HG03175 (cell line): ENCODE results near the gene SPDEF.

Experiments used
- ATAC-seq: cut with Tn5 transposase; IDR thresholded peaks from one replicate; pipeline ENCODE4 v1.9.1; 2021; ENCODE audit warnings: mild to moderate bottlenecking, moderate library complexity; ENCODE audit not compliant: unreplicated experiment

The SPDEF gene

DNA sequence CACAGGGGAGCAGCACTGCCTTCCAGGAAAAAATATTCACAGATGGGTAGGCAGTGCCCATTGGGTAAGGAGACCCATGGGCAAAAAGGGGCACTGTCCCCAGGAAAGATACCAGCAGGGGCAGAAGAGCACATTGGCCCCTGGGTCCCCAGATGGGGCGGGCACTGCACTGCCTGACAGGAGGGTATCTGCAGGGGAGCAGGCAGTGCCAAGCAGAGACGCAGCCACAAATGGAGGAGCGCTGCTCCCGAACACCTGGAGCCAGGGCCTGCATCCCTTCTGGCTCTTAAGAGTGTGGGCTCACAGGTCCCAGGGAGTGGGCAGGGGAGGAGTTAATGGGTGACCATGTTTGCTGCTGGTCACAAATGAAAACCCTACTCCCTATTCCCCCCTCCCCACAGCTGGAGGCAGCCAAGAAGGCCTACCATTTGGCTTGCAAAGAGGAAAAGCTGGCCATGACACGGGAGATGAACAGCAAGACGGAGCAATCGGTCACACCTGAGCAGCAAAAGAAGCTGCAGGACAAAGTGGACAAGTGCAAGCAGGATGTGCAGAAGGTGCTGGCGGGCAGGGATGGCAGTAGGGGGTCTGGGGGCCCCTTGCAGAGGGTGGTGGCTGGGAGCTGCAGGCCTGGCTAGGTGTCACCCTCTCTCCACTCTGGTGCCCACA, 27.0 kb downstream of the SPDEF start:
- ATAC-seq, result no peak

DNA sequence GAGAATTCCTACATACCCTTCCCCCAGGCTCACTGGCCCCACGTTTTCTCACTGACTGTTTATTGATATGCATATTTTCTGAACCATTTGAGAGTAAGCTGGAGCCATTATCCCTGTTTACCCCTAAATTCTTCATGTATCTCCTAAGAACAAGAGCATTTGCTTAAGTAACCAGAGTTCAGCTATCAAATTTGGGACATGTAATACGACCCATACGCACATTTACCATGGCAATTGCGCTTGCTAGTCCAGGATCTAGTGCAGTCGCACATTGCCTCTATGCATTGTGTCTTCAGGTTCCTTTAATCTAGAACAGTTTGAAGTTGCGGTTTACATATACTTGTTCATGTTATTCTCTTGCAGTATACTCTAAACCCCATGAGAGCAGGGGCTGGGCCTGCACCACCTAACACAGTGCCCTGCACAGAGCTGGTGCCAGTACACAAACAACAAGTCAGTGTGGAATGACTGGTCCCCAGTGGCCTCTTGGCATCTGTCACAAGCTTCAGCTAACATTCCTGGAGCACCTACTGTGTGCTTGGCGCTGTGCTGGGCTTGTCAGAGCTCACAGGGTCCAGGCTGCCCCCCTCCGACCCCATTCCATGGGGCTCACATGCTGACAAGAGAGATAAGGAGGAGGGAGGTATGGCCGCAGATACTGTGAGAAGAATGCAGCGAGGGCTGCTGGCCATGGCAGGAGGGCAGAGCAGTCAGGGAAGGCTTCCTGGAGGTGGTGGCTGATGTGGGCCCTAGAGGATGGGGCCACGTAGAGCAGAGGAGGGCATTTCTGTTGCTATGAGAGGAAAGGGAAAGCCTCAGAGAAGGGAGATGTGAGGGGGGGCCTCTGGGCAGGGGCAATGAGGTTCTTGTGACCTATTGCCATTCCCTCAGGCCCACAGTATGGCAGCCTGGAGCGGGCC, 28.1 kb downstream of the SPDEF start:
- no peak for ATAC-seq

DNA sequence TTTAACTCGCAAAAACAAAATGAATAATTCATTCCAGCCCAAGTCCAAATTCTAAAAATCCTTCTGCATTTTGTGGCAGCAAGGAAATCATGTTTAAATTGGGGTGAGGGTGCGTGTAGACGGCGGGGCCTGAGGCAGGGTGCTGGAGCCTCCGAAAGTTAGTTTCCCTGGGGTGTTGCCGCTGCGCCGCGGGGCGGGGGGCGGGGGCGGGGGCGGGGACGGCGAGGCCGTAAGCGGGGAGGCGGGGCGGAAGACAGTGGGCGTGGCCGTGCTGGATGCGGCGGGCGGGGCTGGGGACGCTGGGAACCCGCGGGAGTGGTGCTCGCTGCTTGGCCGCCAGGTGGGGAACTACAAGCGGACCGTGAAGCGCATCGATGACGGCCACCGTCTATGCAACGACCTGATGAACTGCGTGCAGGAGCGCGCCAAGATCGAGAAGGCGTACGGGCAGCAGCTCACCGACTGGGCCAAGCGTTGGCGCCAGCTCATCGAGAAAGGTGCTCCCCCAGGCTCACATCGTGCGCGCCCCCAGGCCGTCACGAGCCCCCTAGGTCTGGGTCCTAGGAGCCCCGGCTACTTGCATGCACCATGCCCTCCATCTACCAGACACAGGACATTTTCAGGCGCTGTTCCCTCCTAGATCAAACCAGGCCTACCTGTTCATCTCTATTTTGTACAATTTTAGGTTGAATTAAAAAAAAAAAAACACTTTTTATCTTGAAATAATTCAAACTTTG, 29.0 kb downstream of the SPDEF start:
- ATAC-seq, result peak; percentile 86

DNA sequence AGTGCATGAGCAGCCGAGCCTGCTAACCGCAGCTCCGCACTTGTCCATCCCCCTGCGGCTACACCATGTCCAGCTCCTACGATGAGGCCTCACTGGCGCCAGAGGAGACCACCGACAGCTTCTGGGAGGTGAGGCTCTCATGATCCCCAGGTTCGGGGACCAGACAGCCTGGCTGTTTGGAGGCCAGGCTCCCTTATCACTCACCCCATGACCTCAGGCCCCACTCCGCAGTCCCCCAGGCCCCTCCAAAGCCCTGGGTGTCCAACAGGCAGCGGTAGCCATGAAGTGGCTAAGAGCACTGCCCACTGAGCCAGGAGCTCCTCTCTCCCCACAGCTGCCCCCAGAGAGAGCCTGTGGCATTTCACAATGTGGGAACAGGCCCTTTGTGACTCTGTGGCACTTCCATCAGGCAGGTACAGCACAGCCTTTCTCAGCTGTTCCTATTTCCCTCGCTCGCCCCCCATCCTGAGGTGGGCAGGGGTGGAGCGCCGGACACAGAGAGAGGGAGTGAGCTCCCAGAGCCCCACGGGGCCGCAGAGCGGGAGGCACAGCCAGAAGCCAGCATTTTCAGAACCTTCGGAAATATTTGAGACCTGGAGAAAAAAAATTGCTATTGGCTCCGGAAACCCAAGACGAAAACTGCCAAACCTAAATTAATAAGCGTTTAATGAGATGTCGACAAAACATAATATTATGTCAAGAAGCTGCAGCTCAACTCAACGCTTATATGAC, 29.7 kb downstream of the SPDEF start:
- ATAC-seq, result no peak

DNA sequence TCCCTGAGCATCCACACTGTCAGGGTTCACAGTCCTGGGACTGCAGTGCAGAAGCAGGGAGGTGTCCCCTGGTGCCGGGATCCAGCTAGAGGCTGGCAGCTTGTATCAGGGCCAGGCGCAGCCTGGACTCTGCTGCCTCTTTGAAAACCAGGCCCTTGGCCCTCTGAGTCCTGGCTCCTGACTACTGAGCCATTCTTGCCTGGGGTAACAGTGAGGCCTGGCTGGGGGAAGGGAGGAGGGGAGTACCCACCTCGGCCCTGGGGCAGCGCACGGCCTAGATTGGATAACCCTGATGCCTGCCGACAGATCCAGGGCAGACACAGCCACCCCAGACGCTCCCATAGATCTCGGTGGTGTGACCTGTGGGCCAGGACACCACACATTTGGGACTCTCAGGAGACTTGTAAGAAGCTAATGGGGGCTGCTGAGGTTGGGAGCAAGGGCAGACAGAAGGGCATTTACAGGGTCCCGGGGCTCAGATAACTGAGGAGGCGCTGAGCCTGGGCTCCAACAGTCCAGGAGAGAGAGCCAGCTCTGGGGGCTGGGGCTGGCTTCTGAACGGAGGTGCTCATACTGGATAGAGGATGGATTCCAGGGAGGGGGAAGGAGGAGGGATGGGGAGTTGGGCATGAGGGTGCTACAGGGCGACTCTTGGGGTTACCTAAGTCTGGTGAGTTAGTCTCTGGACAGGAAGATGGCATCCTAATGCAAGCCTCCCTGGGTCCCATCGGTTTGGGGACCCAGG, 30.5 kb downstream of the SPDEF start:
- ATAC-seq, result no peak

DNA sequence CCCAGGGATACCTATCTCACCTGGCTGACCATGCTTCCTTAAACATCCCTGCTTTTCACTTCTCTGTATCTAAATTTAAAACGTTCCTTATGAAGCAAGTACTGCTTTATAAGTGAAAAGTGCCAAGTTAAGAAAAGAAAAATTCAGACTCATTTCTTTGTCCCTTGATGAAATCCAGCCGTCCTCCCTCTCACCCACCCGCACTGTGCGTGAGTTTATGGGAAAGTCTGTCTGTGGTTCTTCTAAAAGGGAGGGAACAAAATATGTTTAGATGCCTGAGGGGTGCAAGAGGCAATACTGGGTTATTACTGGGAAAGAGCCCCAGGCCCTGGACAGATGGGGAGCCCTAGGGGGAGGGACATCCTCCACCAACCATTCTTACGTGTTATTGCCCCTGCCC, 31.2 kb downstream of the SPDEF start:
- no peak for ATAC-seq

DNA sequence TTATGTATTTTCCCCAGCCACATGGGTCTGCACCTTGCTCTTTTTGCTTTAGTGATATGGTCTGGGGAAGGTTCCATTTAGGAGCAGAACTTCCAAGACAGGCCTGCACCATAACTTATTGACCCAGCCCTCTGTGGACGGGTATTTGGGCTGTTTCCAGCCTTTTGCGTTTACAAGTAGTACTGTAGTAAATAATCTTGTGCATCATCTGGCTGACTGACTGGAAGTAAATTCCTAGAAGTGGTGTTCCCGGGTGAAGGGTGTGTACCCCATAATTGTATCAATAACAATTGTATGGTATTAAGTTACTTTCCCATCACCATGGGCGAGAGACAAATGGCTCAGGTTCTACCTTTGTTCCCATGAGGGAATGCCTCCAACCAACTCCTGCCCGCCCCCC, 31.6 kb downstream of the SPDEF start:
- no peak for ATAC-seq

DNA sequence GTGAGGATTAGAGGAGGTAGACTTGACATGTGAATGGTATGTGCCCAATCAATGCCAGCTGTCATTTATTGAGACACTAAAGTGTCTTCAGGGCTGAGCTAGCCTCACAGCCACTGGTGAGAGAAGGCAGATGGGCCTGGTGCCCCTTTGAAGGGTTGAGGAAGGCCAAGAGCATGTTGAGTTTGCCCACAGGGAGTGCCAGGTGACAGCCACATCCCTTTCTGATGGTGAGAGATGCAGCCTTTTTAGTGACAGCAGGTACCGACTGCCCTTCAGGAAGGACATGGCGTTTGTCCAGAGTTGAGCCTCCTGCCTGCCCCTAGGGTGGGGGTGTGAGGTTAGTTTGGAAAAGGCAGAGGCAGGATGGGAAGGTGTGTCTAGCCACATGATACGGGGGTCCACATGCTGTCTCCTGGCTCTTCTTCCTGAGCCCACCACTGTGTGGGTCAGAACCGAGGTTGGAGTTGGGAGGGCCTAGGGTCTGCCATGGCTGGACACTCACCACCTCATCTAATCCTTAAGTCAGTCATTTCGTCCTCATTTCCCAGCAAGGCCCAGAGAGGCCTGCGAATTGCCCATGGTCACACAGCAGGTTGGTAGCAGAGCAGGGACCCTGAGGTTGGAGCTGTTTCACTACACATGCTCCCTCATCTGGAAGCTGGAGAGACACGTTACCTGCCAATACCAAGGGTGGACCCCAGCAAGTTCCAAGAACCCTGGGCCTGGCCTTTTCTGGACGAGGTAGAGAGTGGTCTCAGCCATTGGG, 32.5 kb downstream of the SPDEF start:
- ATAC-seq, result no peak

DNA sequence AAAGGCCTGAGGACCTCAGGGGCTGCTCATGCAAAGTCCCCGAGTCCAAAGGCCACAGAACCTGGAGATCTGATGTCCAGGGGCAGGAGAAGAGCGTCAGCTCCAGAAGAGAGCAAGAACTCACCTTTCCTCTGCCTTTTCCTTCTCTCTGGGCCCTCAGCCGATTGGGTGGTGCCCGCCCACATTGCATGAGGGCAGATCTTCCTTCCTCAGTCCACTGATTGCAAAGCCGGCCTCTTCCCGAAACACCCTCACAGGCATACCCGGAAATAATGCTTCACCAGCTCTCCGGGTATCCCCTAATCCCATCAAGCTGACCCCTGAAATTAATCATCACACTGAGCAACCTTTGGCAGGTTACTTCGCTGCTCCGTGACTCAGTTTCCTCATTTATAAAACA, 33.4 kb downstream of the SPDEF start:
- ATAC-seq, result no peak

DNA sequence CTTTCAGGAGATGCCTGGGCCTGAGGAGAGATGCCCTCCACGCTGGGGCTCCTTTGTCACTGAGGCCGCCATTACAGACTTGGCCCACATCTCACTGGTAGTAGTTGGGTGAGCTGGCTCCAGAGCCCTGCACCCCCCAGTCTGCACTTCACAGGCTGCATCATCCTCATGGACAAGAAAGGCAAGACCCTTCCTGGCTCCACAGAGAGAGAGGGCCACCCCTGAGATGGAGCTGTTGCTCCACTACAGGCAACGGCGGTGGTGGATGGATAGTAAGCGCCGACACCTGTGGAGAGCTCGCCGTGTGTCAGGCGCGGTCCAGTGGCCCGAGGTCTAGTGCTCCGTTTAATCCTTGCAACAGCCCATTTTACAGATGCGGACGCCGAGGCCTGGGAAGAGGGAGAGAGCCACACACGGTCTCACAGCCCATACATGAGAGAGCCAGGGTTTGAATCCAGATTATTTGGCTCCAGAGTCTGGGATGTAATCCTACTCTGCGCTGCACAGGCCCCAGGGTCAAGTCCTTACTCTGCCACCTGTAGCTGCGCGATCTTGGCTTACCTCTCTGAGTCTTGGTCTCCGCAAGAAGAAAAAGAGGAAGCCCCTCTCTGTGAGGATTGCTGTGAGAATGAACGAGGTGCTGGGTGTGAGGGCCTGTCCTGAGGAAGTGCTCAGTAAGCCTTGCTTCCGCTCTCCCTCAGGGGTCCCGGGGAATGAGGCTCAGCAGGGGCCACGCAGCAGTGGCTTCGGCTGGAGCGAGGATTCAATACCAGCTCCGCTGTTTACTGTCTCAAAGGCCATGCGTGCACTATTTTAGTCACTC, 34.5 kb downstream of the SPDEF start:
- no peak for ATAC-seq

DNA sequence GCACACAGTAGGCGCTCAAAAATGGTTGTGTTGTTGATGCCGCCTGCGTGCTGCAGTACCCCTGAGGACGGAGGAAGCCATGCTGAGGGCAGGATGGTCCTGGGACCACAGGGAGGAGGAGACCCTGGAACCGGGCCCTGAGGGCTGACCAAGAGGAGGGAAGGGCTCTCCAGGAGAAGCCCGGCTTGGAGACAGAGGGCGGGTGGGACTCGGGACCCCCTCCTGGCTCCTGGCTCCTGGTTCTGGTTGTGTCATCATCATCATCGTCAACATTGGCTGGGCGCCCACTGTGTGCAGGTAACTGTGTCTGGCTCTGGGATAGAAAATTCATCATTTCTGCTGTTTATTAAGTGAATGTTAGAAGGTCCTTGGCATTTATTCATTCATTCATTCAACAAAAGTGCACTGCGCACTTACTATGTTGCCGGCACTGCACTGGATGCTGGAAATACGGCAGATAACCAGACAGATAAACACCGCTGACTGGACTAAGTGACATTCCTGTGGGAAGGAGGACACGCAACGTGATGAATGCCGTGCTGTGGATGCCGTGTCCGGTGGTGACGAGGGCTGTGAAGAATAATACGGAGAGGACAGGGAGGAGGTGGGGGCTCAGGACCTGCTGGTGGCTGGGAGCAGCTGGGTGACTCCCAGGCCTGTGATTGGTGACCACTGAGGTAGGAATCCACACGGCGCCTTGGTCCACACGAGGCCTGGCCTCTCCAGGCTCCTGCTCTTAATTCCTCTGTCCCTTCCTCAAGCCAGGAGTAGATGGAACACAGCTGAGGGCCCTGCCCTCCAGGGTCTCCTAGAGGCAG, 35.3 kb downstream of the SPDEF start:
- ATAC-seq, result no peak

DNA sequence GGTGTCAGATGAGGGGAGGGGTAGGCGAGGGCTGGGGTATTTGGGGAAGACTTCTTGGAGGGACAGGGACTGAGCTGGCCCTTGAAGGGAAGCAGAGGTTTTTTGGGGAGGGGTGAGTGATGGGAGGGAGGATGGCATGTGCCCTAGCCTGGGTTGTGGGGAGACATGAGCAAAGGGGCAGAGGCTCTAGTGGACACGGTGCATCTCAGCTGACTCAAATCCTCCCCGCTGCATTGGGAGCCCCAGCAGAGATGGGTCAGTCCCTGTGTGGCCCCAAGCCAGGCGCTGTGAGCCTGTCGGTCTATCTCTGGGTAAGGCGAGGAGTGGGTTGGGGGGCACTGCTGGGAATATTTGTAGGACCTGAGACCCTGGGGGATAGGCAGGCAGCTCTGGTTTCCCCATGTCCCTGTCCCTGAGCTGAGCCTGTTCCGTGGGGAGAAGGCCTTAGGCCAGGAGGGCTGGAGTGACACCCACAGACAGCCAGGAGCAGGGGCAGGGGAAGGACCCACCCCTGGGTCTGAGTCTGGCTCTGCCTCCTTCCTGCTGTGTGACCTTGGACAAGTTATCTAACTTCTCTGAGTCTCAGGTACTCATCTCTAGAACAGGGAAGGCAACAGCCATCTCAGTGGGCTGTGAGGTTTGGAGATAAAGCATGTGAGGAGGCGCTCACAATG, 36.0 kb downstream of the SPDEF start:
- ATAC-seq, result no peak

DNA sequence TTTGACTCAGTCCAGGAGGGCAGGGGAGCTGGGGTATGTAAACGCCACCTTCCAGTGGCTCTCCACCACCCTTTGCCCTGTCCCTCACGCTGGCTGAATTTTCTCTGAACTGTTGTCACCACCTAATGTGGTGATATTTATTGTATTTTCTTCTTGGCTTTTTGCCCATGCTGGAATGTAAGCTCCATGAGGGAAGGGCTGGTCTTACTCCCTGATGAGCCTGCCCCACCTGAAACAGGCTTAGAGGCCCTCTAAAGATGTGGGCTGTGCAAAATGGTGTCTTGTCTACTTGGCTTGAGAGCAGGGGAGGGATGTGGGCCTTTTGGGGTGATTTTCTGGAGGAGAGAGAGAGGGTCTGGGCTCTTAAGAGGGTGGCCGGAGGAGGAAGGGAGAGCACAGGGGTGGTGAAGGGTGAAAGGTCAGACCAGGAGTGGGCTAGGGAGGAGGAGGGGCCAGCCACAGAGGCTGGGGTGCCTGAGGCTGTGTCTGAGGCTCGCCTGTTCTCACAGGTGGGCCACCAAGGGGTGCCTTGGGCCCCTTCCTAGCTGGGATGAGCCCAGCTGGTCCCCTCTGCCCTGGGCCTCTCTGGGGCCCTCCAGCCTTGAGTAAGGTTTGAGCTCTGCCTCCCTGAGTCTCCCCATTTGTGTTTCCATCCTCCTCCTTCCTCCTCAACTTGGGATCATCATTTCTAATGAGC, 37.3 kb downstream of the SPDEF start:
- no peak for ATAC-seq

DNA sequence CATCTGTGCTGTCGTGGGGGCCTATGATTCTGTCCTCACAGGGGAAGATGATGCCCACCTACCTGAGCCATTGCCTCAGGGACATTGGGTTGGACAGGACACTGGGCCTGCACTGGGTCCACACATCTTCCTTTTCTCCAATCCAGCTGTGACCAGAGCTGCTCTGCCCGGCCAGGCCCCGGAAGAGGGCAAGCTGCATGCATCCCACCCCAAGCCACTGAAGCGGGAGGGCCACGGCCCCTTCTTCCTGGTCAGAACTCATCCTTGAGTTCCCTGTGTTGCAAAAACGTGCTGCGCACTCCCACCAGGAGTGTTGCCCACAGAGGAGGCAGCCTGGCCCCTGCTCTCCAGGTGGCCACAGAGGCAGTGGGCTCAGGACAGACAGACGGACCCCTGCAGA, 38.2 kb downstream of the SPDEF start:
- no peak for ATAC-seq

DNA sequence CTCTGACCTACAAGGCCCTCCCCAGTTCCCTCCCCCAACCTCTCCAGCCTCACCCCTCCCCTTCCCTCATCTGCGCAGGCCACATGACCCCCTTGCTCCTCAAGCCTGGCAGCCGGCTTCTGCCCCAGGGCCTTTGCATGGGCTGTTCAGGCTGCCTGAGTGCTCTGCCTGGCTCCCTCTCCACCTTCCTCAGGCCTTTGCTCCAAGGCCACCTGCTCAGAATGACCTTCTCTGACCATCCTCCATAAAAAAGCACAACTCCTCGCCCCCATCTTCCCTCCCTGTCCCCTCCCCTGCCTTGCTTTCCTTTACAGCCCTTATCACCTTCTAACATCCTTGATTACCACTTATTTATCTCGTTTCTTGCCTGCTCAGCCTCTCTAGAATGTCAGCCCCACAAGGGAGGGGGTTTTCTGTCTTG, 38.7 kb downstream of the SPDEF start:
- ATAC-seq, result no peak

DNA sequence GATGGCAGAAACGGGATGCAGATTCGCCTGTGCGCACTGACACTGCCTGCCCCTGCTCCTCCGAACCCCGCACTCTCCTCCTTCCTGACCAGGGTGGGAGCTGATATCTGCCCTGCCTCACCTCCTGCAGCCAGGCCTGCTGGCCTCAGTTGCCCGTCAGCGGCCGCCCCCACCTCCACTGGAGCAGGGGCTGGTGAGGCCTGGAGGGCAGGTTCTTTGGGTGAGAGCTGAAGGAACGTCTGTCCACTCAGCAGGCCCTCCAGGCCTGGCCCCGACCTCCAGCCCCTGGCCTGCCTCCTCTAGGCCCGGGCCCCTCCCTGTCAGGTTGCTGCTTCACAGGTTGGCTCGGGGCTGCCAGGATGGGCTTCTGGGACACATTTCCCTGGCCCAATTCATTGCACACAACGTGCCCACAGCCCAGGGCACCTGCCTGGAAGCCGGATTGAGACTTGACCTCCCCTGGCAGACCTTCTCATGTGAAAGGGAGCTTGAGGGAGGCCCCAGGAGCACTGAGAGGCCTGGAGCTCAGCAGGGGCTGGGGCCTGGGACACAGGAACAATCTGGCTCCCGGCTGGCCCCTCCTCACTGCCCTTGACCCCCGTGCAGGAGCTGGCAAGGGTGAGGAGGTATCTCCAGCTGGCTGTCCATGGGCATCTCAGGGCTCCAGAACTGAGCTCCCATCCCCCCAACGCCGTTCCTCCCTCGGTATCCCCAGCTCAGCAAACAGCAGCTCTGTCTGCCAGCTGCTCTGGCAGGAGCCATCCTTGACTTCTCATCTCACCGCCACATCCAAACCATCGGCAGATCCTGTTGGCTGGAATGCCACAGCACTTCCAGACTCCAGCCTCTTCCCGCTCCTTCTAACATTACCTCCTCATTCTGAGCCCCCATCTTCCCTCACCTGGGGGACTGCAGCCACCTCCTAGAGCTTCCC, 39.5 kb downstream of the SPDEF start:
- no peak for ATAC-seq
